Hypothalamus (tissue), 51 donors: ENCODE measurements around the gene ABL1.

ENCODE experiments used
- DNase-seq, 51 donors: peaks; one replicate each; lab custom pipeline; 2025; lab: John Stamatoyannopoulos, UW

Gene ABL1

GRCh38 chr9:130913599-130914416 lies 78.8 kb downstream of the ABL1 start:
- no peak for DNase-seq

- no peak for DNase-seq
These were observed 79.5 kb downstream of the ABL1 start for GRCh38 chr9:130914417-130915095.

- no peak for DNase-seq
These were observed 80.0 kb downstream of the ABL1 start for GRCh38 chr9:130915096-130915447.

- DNase-seq, result no peak
These were observed 82.3 kb downstream of the ABL1 start for GRCh38 chr9:130917168-130917960.

GRCh38 chr9:130918101-130918825 lies 83.2 kb downstream of the ABL1 start:
- no peak for DNase-seq

- DNase-seq, result peak in 31 of 51 donors; percentile 6 to 75 (median 39)
These were observed 83.9 kb downstream of the ABL1 start for GRCh38 chr9:130918826-130919558.

- DNase-seq, result no peak
These were observed 84.6 kb downstream of the ABL1 start for GRCh38 chr9:130919559-130920145.

GRCh38 chr9:130920233-130920632 lies 85.2 kb downstream of the ABL1 start:
- DNase-seq, result no peak

- no peak for DNase-seq
These were observed 85.8 kb downstream of the ABL1 start for GRCh38 chr9:130920762-130921299.

- no peak for DNase-seq
These were observed 86.4 kb downstream of the ABL1 start for GRCh38 chr9:130921300-130921988.

GRCh38 chr9:130921989-130922892 lies 87.2 kb downstream of the ABL1 start:
- no peak for DNase-seq

GRCh38 chr9:130922893-130923610 lies 88.0 kb downstream of the ABL1 start:
- no peak for DNase-seq

- DNase-seq, result no peak
These were observed 88.8 kb downstream of the ABL1 start for GRCh38 chr9:130923611-130924447.

GRCh38 chr9:130924448-130924788 lies 89.4 kb downstream of the ABL1 start:
- no peak for DNase-seq

- DNase-seq, result no peak
These were observed 90.1 kb downstream of the ABL1 start for GRCh38 chr9:130925050-130925678.

GRCh38 chr9:130927338-130927737 lies 92.3 kb downstream of the ABL1 start:
- no peak for DNase-seq
